Fibroblast of gingiva (primary cell): Measurements from ENCODE around the gene TRNAU1AP.
"Not testable (repeated sequence)": the region's sequence is repeated elsewhere in the genome, so short reads cannot be mapped to it uniquely, and the experiment has no call there.

Experiments used
- DNase-seq: peaks from one replicate; pipeline ENCODE4 v3.0.0-alpha.2; 2011; ENCODE audit warnings: low read depth

The TRNAU1AP gene

GRCh38 chr1:28521502-28522164 is 31.3 kb upstream of the TRNAU1AP start:
- DNase-seq, result no peak

GRCh38 chr1:28522537-28522936 is 30.3 kb upstream of the TRNAU1AP start:
- not testable (repeated sequence) for DNase-seq

- DNase-seq, result not testable (repeated sequence)
These were observed 27.8 kb upstream of the TRNAU1AP start for GRCh38 chr1:28525002-28525642.

- DNase-seq, result no peak
These were observed 26.0 kb upstream of the TRNAU1AP start for GRCh38 chr1:28526886-28527285.

- no peak for DNase-seq
These were observed 22.4 kb upstream of the TRNAU1AP start for GRCh38 chr1:28530456-28530855.

- no peak for DNase-seq
These were observed 18.2 kb upstream of the TRNAU1AP start for GRCh38 chr1:28534671-28535070.

- DNase-seq, result no peak
These were observed 17.7 kb upstream of the TRNAU1AP start for GRCh38 chr1:28535180-28535579.

GRCh38 chr1:28537457-28538199 is 15.3 kb upstream of the TRNAU1AP start:
- no peak for DNase-seq

GRCh38 chr1:28538286-28538685 is 14.6 kb upstream of the TRNAU1AP start:
- DNase-seq, result no peak

- DNase-seq, result no peak
These were observed 12.2 kb upstream of the TRNAU1AP start for GRCh38 chr1:28540651-28541050.

GRCh38 chr1:28541414-28542015 is 11.4 kb upstream of the TRNAU1AP start:
- DNase-seq, result not testable (repeated sequence)

GRCh38 chr1:28545246-28545628 is 7.6 kb upstream of the TRNAU1AP start:
- DNase-seq, result no peak

- DNase-seq, result no peak
These were observed 4.6 kb upstream of the TRNAU1AP start for GRCh38 chr1:28548318-28548717.

GRCh38 chr1:28551381-28551780 is 1.5 kb upstream of the TRNAU1AP start:
- no peak for DNase-seq

- DNase-seq, result no peak
These were observed 8.0 kb downstream of the TRNAU1AP start for GRCh38 chr1:28560886-28561285.

- DNase-seq, result no peak
These were observed 11.4 kb downstream of the TRNAU1AP start for GRCh38 chr1:28564310-28564709.

GRCh38 chr1:28565040-28565439 is 12.2 kb downstream of the TRNAU1AP start:
- DNase-seq, result no peak

GRCh38 chr1:28565726-28566125 is 12.8 kb downstream of the TRNAU1AP start:
- DNase-seq, result no peak

GRCh38 chr1:28566931-28567330 is 14.0 kb downstream of the TRNAU1AP start:
- DNase-seq, result no peak

GRCh38 chr1:28571911-28572310 is 19.0 kb downstream of the TRNAU1AP start:
- no peak for DNase-seq

GRCh38 chr1:28572891-28573290 is 20.0 kb downstream of the TRNAU1AP start:
- DNase-seq, result peak; percentile 82

GRCh38 chr1:28573564-28573963 is 20.7 kb downstream of the TRNAU1AP start:
- no peak for DNase-seq
